CD14-positive monocyte (primary cell): Measurements from ENCODE around the gene CDKN2C. TPM values are rescaled to one million over a fixed set of nuclear protein-coding genes. Genes with fewer than 3 reads are reported as not detected.

ENCODE experiments used
- DNase-seq, 3 donors: peaks; one replicate each; pipeline ENCODE4 v3.0.0-alpha.2; 2011 to 2022
- H2AFZ ChIP-seq: 2 replicates; pipeline ENCODE4 v1.6.0; 2012; ENCODE audit warnings: mild to moderate bottlenecking, low read depth, low read length, inconsistent platforms; ENCODE audit not compliant: insufficient read depth, poor library complexity, severe bottlenecking
- H3K27ac ChIP-seq, 2 donors: 1 replicate in 1 of 2; 2 replicates in 1 of 2; pipeline ENCODE4 v1.5.1; 2012 to 2013; ENCODE audit warnings: low read length in 2 of 2, control low read depth in 1 of 2, inconsistent platforms in 1 of 2, low read depth in 1 of 2, mild to moderate bottlenecking in 1 of 2
- H3K27me3 ChIP-seq, 2 donors: one replicate each; pipeline versions ENCODE4 v1.6.0 to v1.6.1; 2011 to 2013; ENCODE audit warnings: low read length in 2 of 2; ENCODE audit not compliant: control insufficient read depth in 2 of 2, insufficient read depth in 2 of 2
- H3K36me3 ChIP-seq, 2 donors: replicated peaks in 1 of 2; 1 replicate in 1 of 2; 2 replicates in 1 of 2; pipeline versions ENCODE4 v1.5.1 to v1.6.1; 2012 to 2013; ENCODE audit warnings: low read length in 2 of 2, control low read depth in 1 of 2, inconsistent platforms in 1 of 2, mild to moderate bottlenecking in 1 of 2; ENCODE audit not compliant: insufficient read depth in 2 of 2, control insufficient read depth in 1 of 2
- H3K4me1 ChIP-seq, 2 donors: 1 replicate in 1 of 2; 2 replicates in 1 of 2; pipeline versions ENCODE4 v1.5.1 to v1.6.1; 2012 to 2013; ENCODE audit warnings: low read length in 2 of 2, control low read depth in 1 of 2, inconsistent platforms in 1 of 2, mild to moderate bottlenecking in 1 of 2, moderate library complexity in 1 of 2; ENCODE audit not compliant: insufficient read depth in 2 of 2, control insufficient read depth in 1 of 2
- H3K4me2 ChIP-seq: replicated peaks from 2 replicates; pipeline ENCODE3; 2012; ENCODE audit warnings: low read length, moderate library complexity, mild to moderate bottlenecking; ENCODE audit not compliant: poor library complexity, severe bottlenecking; ENCODE audit errors: extremely low read depth
- H3K4me3 ChIP-seq, 3 experiments: fragments of 200-600 bp in 1 of 3; sonication (generic) in 1 of 3; replicated peaks in 1 of 3; 1 replicate in 2 of 3; 2 replicates in 1 of 3; pipeline ENCODE4 v1.5.1; 2011 to 2013; ENCODE audit warnings: low read length in 3 of 3, mild to moderate bottlenecking in 3 of 3, control low read depth in 2 of 3, low read depth in 2 of 3, inconsistent platforms in 1 of 3, moderate library complexity in 1 of 3
- H3K79me2 ChIP-seq: 2 replicates; pipeline ENCODE4 v1.6.0; 2012; ENCODE audit warnings: mild to moderate bottlenecking, control low read depth, inconsistent platforms, low read length, moderate library complexity; ENCODE audit not compliant: insufficient read depth
- H3K9ac ChIP-seq: 2 replicates; pipeline ENCODE4 v1.6.0; 2017; ENCODE audit warnings: low read length, mild to moderate bottlenecking; ENCODE audit not compliant: insufficient read depth, poor library complexity, severe bottlenecking
- H3K9me3 ChIP-seq, 2 donors: replicated peaks in 1 of 2; 1 replicate in 1 of 2; 2 replicates in 1 of 2; pipeline versions ENCODE4 v1.5.1 to v1.6.1; 2012 to 2013; ENCODE audit warnings: low read length in 2 of 2, control low read depth in 1 of 2; ENCODE audit not compliant: control insufficient read depth in 1 of 2, insufficient read depth in 1 of 2
- H4K20me1 ChIP-seq: 2 replicates; pipeline ENCODE4 v1.6.0; 2012; ENCODE audit warnings: mild to moderate bottlenecking, low read length, control low read depth, moderate library complexity; ENCODE audit not compliant: insufficient read depth
- H3K27ac Mint-ChIP-seq, 7 donors: one replicate each; pipeline ENCODE4 v1.8.0; 2020; ENCODE audit warnings: mild to moderate bottlenecking in 7 of 7, mixed read lengths in 7 of 7, moderate library complexity in 6 of 7, inconsistent platforms in 2 of 7
- H3K27me3 Mint-ChIP-seq, 3 donors: one replicate each; pipeline ENCODE4 v1.8.0; 2021 to 2022; ENCODE audit warnings: low read depth in 3 of 3, mild to moderate bottlenecking in 3 of 3, mixed read lengths in 3 of 3, moderate library complexity in 3 of 3, inconsistent platforms in 1 of 3
- H3K36me3 Mint-ChIP-seq, 2 donors: one replicate each; pipeline ENCODE4 v1.8.0; 2020; ENCODE audit warnings: mixed read lengths in 2 of 2, inconsistent platforms in 1 of 2, mild to moderate bottlenecking in 1 of 2
- H3K4me1 Mint-ChIP-seq: one replicate; pipeline ENCODE4 v1.8.0; 2020; ENCODE audit warnings: mild to moderate bottlenecking, mixed read lengths
- H3K4me3 Mint-ChIP-seq, 2 donors: one replicate each; pipeline ENCODE4 v1.8.0; 2020; ENCODE audit warnings: mild to moderate bottlenecking in 2 of 2, mixed read lengths in 2 of 2, moderate library complexity in 1 of 2
- H3K9me3 Mint-ChIP-seq, 7 donors: one replicate each; pipeline ENCODE4 v1.8.0; 2020 to 2022; ENCODE audit warnings: mixed read lengths in 7 of 7, mild to moderate bottlenecking in 6 of 7, moderate library complexity in 6 of 7, inconsistent platforms in 2 of 7
- WGBS: methylation state at CpG from one replicate; pipeline ENCODE4 v1.1.5; 2013; ENCODE audit warnings: missing lambda C conversion rate; ENCODE audit not compliant: insufficient coverage; 5-methylcytosine and 5-hydroxymethylcytosine counted together
- intact Hi-C, 2 donors: fragments of 100-400 bp; cut with micrococcal nuclease; formaldehyde crosslinking; loops; one replicate each; pipeline versions ENCODE4 v1.15.0 to v1.15.1; 2023
- polyA plus RNA-seq, 3 donors: library from polyadenylated mRNA; depleted of rRNA in 1 of 3; unstranded in 2 of 3; stranded (reverse) in 1 of 3; fragments of 300-500 nt in 2 of 3; fragments of >200 nt in 1 of 3; fragmentation: Illumina TruSeq in 2 of 3; gene quantifications; 1 replicate in 2 of 3; 2 replicates in 1 of 3; pipeline ENCODE4 v1.2.3, GENCODE V29; 2012 to 2021
- TF ChIP-seq, protein P1 (sequence below): fragments of 200-600 bp; IDR thresholded peaks from one replicate; pipeline ENCODE4 v1.8.0; 2022; ENCODE audit warnings: antibody characterized with exemption, mild to moderate bottlenecking

Gene CDKN2C
- polyA plus RNA-seq, 3 donors = 5.3 to 9.9 (median 7.4) TPM

DNA sequence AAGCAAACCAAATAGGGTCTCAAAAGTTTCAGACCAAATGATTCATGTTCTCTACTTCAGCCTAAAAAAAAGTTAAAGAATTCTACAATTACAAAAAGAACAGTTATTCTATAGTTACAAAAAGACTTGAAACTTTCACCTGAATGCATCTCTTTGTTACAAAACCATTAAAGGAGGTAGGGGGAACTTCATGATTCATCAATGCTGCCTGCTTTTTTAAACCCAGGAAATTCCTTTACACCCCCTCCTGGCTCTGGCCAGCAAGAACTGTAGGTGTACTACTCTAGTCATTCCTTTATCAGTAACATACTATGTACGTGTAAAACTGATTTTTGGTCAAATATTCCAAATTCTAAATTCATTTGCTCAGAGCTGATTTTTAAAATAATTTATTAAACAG, 14.9 kb upstream of the CDKN2C start:
- Histone ChIP-seq H3K4me1 (peaks cover 13 to 21% of the 10 kb centered on the region in 2 donors), H3K79me2 (peaks cover 82% of the 10 kb centered on the region), H3K4me3 (no peak overlapping the region), H3K9ac (no peak overlapping the region), H4K20me1 (peaks cover 24% of the 10 kb centered on the region), H3K4me2 (no peak overlapping the region), H3K27me3 (no peaks in the 10 kb centered on the region), H3K36me3 (peaks cover 0 to 4% of the 10 kb centered on the region in 2 donors), H2AFZ (no peak overlapping the region), H3K9me3 (no peaks in the 10 kb centered on the region), H3K27ac (peak overlapping the region in 1 of 2 donors; percentile 51)
- no peak for DNase-seq
- Mint-ChIP-seq H3K27ac (no peak overlapping the region), H3K4me3 (no peak overlapping the region), H3K4me1 (peaks cover 23% of the 10 kb centered on the region), H3K9me3 (no peaks in the 10 kb centered on the region), H3K27me3 (no peaks in the 10 kb centered on the region), H3K36me3 (peaks cover 6 to 10% of the 10 kb centered on the region in 2 donors)
- no CpG with 5 or more reads among the region's 1 CpG for WGBS
- intact Hi-C loops = no loop called here
- TF ChIP-seq, protein P1, sequence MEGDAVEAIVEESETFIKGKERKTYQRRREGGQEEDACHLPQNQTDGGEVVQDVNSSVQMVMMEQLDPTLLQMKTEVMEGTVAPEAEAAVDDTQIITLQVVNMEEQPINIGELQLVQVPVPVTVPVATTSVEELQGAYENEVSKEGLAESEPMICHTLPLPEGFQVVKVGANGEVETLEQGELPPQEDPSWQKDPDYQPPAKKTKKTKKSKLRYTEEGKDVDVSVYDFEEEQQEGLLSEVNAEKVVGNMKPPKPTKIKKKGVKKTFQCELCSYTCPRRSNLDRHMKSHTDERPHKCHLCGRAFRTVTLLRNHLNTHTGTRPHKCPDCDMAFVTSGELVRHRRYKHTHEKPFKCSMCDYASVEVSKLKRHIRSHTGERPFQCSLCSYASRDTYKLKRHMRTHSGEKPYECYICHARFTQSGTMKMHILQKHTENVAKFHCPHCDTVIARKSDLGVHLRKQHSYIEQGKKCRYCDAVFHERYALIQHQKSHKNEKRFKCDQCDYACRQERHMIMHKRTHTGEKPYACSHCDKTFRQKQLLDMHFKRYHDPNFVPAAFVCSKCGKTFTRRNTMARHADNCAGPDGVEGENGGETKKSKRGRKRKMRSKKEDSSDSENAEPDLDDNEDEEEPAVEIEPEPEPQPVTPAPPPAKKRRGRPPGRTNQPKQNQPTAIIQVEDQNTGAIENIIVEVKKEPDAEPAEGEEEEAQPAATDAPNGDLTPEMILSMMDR = no peak

DNA sequence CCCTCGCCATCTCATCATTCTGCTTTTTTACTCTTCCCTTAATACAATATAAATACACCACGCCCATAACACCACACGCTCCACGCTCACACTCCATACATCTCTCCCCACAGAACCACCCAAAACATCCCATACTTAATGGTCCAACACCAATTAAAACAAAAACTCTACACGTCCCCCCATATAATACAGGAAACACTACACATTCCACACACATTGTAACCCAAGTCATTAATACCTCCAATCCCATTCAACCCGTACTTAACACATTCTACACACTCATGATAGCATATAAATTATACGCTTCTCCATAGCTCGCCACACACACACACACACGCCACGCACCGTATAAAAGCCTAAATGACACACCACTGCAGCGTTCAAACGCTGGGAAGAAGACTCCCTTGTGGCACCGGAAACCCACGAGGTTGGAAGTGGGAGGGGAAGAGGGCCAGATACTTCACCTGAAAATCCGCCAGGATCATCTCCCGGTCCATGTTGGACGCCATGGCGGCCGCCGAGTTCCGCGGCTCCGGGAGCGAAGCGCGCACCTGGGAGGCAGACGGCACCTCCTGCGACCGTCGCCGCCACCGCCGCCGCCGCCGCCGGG, 10.6 kb upstream of the CDKN2C start:
- Histone ChIP-seq H3K27me3 (no peaks in the 10 kb centered on the region), H3K27ac (peak overlapping the region; percentile 58 to 83), H3K4me1 (peaks cover 18 to 30% of the 10 kb centered on the region in 2 donors), H3K4me3 (peak overlapping the region; percentile 80 to 98 (median 81)), H2AFZ (peak overlapping the region; percentile 91), H3K4me2 (peak overlapping the region; percentile 88), H3K9ac (peak overlapping the region; percentile 62), H3K79me2 (peaks cover 51% of the 10 kb centered on the region), H4K20me1 (peaks cover 14% of the 10 kb centered on the region), H3K36me3 (no peaks in the 10 kb centered on the region), H3K9me3 (no peaks in the 10 kb centered on the region)
- H3K4me3 Mint-ChIP-seq = peak overlapping the region; percentile 91 to 92
- no peaks in the 10 kb centered on the region for H3K27me3 Mint-ChIP-seq
- peak in 1 of 3 donors; percentile 24 for DNase-seq
- under 1% methylated on average over 30 of the region's 38 CpGs for WGBS
- TF ChIP-seq, protein P1 = no peak
- no peaks in the 10 kb centered on the region for H3K9me3 Mint-ChIP-seq
- H3K4me1 Mint-ChIP-seq = peaks cover 25% of the 10 kb centered on the region
- intact Hi-C loops = no loop called here
- peak overlapping the region; percentile 48 to 93 (median 88) for H3K27ac Mint-ChIP-seq
- no peaks in the 10 kb centered on the region for H3K36me3 Mint-ChIP-seq
